Mesodermal cell (in vitro differentiated cells): Measurements from ENCODE around the gene PARP16.
A peak's percentile ranks its signal among the peaks of the same experiment; 100 is the strongest.

Experiments
- H3K27ac ChIP-seq: 2 replicates; pipeline ENCODE4 v1.7.0; 2013; ENCODE audit warnings: mild to moderate bottlenecking, low read depth, low read length, moderate library complexity; ENCODE audit not compliant: severe bottlenecking
- H3K36me3 ChIP-seq: 2 replicates; pipeline ENCODE4 v1.7.1; 2013; ENCODE audit warnings: mild to moderate bottlenecking, low read length, moderate library complexity; ENCODE audit not compliant: control insufficient read depth, insufficient read depth
- H3K4me1 ChIP-seq: one replicate; pipeline ENCODE4 v1.7.1; 2013; ENCODE audit warnings: mild to moderate bottlenecking, low read length; ENCODE audit not compliant: insufficient read depth, control insufficient read depth, poor library complexity, severe bottlenecking
- H3K4me3 ChIP-seq: 2 replicates; pipeline ENCODE4 v1.7.0; 2013; ENCODE audit warnings: low read length, control low read depth, mild to moderate bottlenecking; ENCODE audit not compliant: insufficient read depth, poor library complexity, severe bottlenecking; ENCODE audit errors: extremely low read depth
- H3K9me3 ChIP-seq: 2 replicates; pipeline ENCODE4 v1.7.1; 2013; ENCODE audit warnings: mild to moderate bottlenecking, low read length, moderate library complexity; ENCODE audit not compliant: control insufficient read depth
- WGBS, 2 experiments: methylation state at CpG; one replicate each; pipeline ENCODE4 v1.1.5; 2013; ENCODE audit warnings: missing lambda C conversion rate in 2 of 2; ENCODE audit not compliant: insufficient coverage in 2 of 2; 5-methylcytosine and 5-hydroxymethylcytosine counted together

Gene PARP16

DNA sequence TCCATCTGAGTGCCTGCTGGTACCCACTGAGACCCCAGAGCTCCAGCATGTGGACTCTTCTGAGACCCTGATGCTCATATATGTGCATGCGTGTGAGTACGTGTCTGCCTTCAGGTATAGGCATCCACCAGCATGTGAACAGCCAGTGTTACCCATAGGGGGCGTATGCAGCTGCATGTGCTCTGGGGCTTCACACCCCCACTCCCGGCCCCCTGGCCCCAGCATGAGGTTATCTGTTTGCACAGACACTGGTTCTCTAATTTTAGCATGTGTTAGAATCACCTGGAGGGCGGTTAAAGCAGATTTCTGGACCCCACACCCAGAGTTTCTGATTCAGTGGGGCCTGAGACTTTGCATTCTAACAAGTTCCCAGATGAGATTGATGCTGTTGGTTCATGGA lies 74.6 kb downstream of the PARP16 start:
- Histone ChIP-seq H3K36me3 (no peaks in the 10 kb centered on the region), H3K4me1 (peaks cover 6% of the 10 kb centered on the region), H3K4me3 (no peak overlapping the region), H3K9me3 (no peaks in the 10 kb centered on the region), H3K27ac (no peak overlapping the region)
- WGBS, 2 experiments, result 61 to 84% methylated on average over 5 of the region's 5 CpGs

DNA sequence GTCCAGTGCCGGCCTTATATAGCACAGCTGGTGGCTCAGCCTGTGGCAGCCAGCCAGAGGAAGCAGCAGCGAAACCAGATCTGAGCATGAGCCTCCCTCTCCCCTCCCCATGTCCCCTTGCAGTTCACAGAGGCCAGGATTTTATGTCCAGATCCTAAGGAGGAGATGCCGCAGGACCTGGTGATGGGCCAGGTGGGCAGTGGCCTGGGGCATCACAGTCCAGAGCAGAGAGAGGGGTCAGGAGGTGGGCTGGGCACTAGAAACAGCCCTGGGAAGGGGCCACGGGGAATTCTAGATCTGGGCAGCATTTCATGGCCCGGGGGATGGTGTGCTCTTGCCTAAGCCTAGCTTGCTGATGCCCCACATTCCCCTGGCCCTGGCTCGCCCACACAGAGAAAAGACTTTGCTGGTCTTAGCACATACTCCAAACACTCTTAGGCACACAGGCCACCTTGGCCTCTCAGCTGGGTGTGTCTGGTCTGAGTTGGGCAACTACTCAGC lies 75.2 kb downstream of the PARP16 start:
- Histone ChIP-seq H3K4me1 (peaks cover 6% of the 10 kb centered on the region), H3K27ac (no peak overlapping the region), H3K36me3 (no peaks in the 10 kb centered on the region), H3K4me3 (no peak overlapping the region), H3K9me3 (no peaks in the 10 kb centered on the region)
- 72 to 95% methylated on average over 3 to 4 of the region's 6 CpGs for WGBS, 2 experiments

GRCh38 chr15:65210770-65211481 lies 75.8 kb downstream of the PARP16 start, which contains the start of gene CILP:
CILP (minus strand) TSS chr15:65211473; CDS start chr15:65209755, 1,718 bp downstream.
- WGBS, 2 experiments, result 76 to 84% methylated on average over 4 to 7 of the region's 8 CpGs

DNA sequence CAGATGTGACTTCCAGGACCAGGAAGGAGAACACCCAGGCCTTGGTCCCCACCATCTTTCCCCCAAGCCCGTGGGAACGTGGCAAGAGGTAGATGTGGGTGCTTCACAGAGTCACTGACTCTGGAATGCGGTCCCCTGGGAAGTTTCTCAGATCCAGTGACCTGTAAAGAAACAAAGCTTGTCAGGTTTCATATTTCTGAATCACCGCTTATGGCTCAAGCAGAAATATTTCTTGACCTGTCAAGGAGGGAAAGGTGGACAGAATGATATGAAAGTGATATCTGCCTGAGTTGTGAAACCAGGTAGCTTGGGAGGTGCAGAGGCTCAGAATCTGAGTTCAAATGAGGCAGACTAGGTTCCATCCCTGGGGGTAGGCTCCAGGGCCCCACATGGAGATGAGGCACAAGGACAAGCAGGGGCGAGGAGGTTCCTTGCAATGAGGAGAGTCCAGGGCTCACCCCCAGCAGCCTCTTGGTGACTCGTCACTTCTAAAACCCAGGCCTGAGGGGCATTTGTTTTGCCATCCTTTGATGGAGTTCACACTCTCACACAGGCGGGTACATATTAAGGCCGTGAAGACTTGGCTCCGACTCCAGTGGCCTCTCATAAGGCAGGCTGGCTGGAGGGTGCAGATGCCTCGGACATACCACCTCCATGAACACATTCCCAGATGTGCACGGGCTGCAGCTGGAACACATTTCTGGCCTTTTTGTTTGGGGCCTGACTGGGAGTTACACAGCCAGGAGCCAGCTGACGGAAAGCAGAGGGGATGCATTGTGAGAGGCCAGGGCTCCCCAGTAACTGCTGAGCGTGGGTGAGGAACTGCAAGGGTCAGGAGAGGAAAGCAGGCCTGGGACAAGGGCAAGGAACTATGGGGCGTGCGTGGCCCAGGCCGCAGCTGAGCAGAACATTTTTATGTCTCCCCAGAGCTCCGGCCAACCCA lies 76.7 kb downstream of the PARP16 start:
- H3K4me3 ChIP-seq, result no peak overlapping the region
- H3K9me3 ChIP-seq, result no peaks in the 10 kb centered on the region
- 76 to 79% methylated on average over 10 to 15 of the region's 17 CpGs for WGBS, 2 experiments
- peaks cover 6% of the 10 kb centered on the region for H3K4me1 ChIP-seq
- no peaks in the 10 kb centered on the region for H3K36me3 ChIP-seq
- H3K27ac ChIP-seq, result no peak overlapping the region

More at GRCh38 chr15:65210770-65211481, 75.8 kb downstream of the PARP16 start, which contains the start of gene CILP:
- Histone ChIP-seq H3K27ac (no peak within 1 kb of the TSS), H3K4me1 (peaks cover 6% of the 10 kb centered on the region), H3K4me3 (no peak within 1 kb of the TSS), H3K9me3 (no peaks in the 10 kb centered on the region), H3K36me3 (no peaks in the 10 kb centered on the region)

DNA sequence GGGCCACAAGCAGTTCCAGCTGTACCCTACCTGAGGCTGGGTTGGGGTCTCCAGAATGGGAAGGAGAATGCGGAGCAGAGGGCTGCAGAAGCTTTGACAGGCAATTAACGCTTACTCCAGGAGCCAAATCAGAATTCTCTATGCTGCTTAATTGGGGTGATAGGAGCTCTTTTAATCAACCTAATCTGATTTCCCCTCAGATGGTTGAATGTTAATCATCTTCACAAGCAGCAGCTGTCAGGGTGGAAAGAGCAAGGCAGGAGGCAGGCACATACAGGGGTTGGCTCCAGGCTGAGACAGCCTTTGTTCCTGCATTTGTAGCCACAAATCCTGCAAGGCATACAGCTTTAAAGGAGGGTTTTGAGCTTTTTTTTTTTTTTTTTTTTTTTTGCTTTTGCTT lies 78.0 kb downstream of the PARP16 start:
- peaks cover 6% of the 10 kb centered on the region for H3K4me1 ChIP-seq
- H3K36me3 ChIP-seq, result no peaks in the 10 kb centered on the region
- H3K4me3 ChIP-seq, result no peak overlapping the region
- 83 to 86% methylated on average over 1 of the region's 2 CpGs for WGBS, 2 experiments
- H3K9me3 ChIP-seq, result no peaks in the 10 kb centered on the region
- H3K27ac ChIP-seq, result peak overlapping the region; percentile 7
